Nephron progenitor cell (in vitro differentiated cells): ENCODE results near the gene SPO11.
"Not testable (repeated sequence)": the region's sequence is repeated elsewhere in the genome, so short reads cannot be mapped to it uniquely, and the experiment has no call there.

ENCODE experiments used
- DNase-seq: peaks from one replicate; pipeline ENCODE4 v3.0.0; 2021
- H3K27ac Mint-ChIP-seq: 2 replicates; pipeline ENCODE4 v1.8.0; 2021; ENCODE audit warnings: mild to moderate bottlenecking, moderate library complexity, mixed read lengths
- H3K27me3 Mint-ChIP-seq: 2 replicates; pipeline ENCODE4 v1.8.0; 2021; ENCODE audit warnings: mild to moderate bottlenecking, low read depth, mixed read lengths; ENCODE audit not compliant: poor library complexity
- H3K36me3 Mint-ChIP-seq: 2 replicates; pipeline ENCODE4 v1.8.0; 2021; ENCODE audit warnings: low read depth, mixed read lengths
- H3K4me1 Mint-ChIP-seq: 2 replicates; pipeline ENCODE4 v1.8.0; 2021; ENCODE audit warnings: mixed read lengths
- H3K4me3 Mint-ChIP-seq: 2 replicates; pipeline ENCODE4 v1.8.0; 2021; ENCODE audit warnings: mild to moderate bottlenecking, moderate library complexity, mixed read lengths
- H3K9me3 Mint-ChIP-seq: 2 replicates; pipeline ENCODE4 v1.8.0; 2021; ENCODE audit warnings: mild to moderate bottlenecking, moderate library complexity, mixed read lengths
- CTCF ChIP-seq: fragments of 200-600 bp; sonication (generic); IDR thresholded peaks from 2 replicates; pipeline ENCODE4 v1.5.0; 2021; ENCODE audit warnings: antibody characterized with exemption

SPO11 gene

GRCh38 chr20:57350081-57350710, 20.6 kb downstream of the SPO11 start:
- no peak for TF ChIP-seq CTCF
- peaks cover 21% of the 10 kb centered on the region for H3K4me1 Mint-ChIP-seq
- no peak for DNase-seq
- peaks cover 21% of the 10 kb centered on the region for H3K36me3 Mint-ChIP-seq
- H3K27me3 Mint-ChIP-seq = peaks cover 4% of the 10 kb centered on the region
- H3K4me3 Mint-ChIP-seq = peak overlapping the region; percentile 50
- H3K9me3 Mint-ChIP-seq = peaks cover 6% of the 10 kb centered on the region
- no peak overlapping the region for H3K27ac Mint-ChIP-seq

- H3K27ac Mint-ChIP-seq, DNase-seq, H3K9me3 Mint-ChIP-seq, H3K27me3 Mint-ChIP-seq: not testable (repeated sequence)
- Mint-ChIP-seq H3K4me1 (peaks cover 21% of the 10 kb centered on the region), H3K4me3 (peak overlapping the region; percentile 93), H3K36me3 (peaks cover 25% of the 10 kb centered on the region)
Observed at GRCh38 chr20:57350726-57351041, 21.1 kb downstream of the SPO11 start.

- peak within 1 kb of the TSS; percentile 93 for H3K4me3 Mint-ChIP-seq
- H3K9me3 Mint-ChIP-seq = peaks cover 6% of the 10 kb centered on the region
- peak within 1 kb of the TSS; percentile 66 for H3K27ac Mint-ChIP-seq
- peaks cover 21% of the 10 kb centered on the region for H3K4me1 Mint-ChIP-seq
- TF ChIP-seq CTCF = no peak
- H3K36me3 Mint-ChIP-seq = peaks cover 30% of the 10 kb centered on the region
- DNase-seq = peak; percentile 93
- peaks cover 4% of the 10 kb centered on the region for H3K27me3 Mint-ChIP-seq
Observed at GRCh38 chr20:57351042-57351783, 21.6 kb downstream of the SPO11 start, which contains the start of gene RAE1. Gene RAE1, plus strand, starts transcription at chr20:57351255. Its CDS starts 2,784 bp downstream, at chr20:57354039.

GRCh38 chr20:57352305-57352704, 22.7 kb downstream of the SPO11 start:
- no peak for DNase-seq
- H3K4me3 Mint-ChIP-seq = peak overlapping the region; percentile 93
- H3K36me3 Mint-ChIP-seq = peaks cover 35% of the 10 kb centered on the region
- H3K27ac Mint-ChIP-seq = no peak overlapping the region
- H3K4me1 Mint-ChIP-seq = peaks cover 21% of the 10 kb centered on the region
- peaks cover 4% of the 10 kb centered on the region for H3K27me3 Mint-ChIP-seq
- no peak for TF ChIP-seq CTCF
- H3K9me3 Mint-ChIP-seq = peaks cover 6% of the 10 kb centered on the region

- peaks cover 6% of the 10 kb centered on the region for H3K9me3 Mint-ChIP-seq
- no peak for DNase-seq
- no peak overlapping the region for H3K27ac Mint-ChIP-seq
- no peak for TF ChIP-seq CTCF
- H3K27me3 Mint-ChIP-seq = peaks cover 4% of the 10 kb centered on the region
- peak overlapping the region; percentile 62 for H3K4me3 Mint-ChIP-seq
- H3K36me3 Mint-ChIP-seq = peaks cover 35% of the 10 kb centered on the region
- peaks cover 21% of the 10 kb centered on the region for H3K4me1 Mint-ChIP-seq
Observed at GRCh38 chr20:57353351-57353750, 23.7 kb downstream of the SPO11 start.

- no peaks in the 10 kb centered on the region for H3K9me3 Mint-ChIP-seq
- H3K36me3 Mint-ChIP-seq = peaks cover 28% of the 10 kb centered on the region
- H3K27me3 Mint-ChIP-seq = no peaks in the 10 kb centered on the region
- DNase-seq = no peak
- H3K4me3 Mint-ChIP-seq = no peak overlapping the region
- H3K27ac Mint-ChIP-seq = no peak overlapping the region
- TF ChIP-seq CTCF = no peak
- H3K4me1 Mint-ChIP-seq = no peaks in the 10 kb centered on the region
Observed at GRCh38 chr20:57361517-57361916, 31.9 kb downstream of the SPO11 start.
